Epithelial cell of prostate (primary cell): Measurements from ENCODE around the gene HOXA10.
A peak's percentile ranks its signal among the peaks of the same experiment; 100 is the strongest.

Source experiments
- DNase-seq: peaks from one replicate; pipeline ENCODE4 v3.0.0-alpha.2; 2011; ENCODE audit warnings: low read depth, low spot score
- H3K27ac ChIP-seq: fragments of 450-650 bp; 2 replicates; pipeline ENCODE4 v1.5.1; 2017; ENCODE audit warnings: mild to moderate bottlenecking

HOXA10 gene

GRCh38 chr7:27204851-27205322, 30.8 kb upstream of the HOXA10 start:
- no peak for DNase-seq
- peak overlapping the region; percentile 84 for H3K27ac ChIP-seq

- DNase-seq, result no peak
- peak overlapping the region; percentile 84 for H3K27ac ChIP-seq
Measured at GRCh38 chr7:27203964-27204594, 30.0 kb upstream of the HOXA10 start.

GRCh38 chr7:27203365-27203953, 29.3 kb upstream of the HOXA10 start:
- peak overlapping the region; percentile 84 for H3K27ac ChIP-seq
- no peak for DNase-seq

GRCh38 chr7:27202862-27203134, 28.7 kb upstream of the HOXA10 start:
- H3K27ac ChIP-seq, result peak overlapping the region; percentile 84

GRCh38 chr7:27202018-27202861, 28.1 kb upstream of the HOXA10 start:
- peak overlapping the region; percentile 84 for H3K27ac ChIP-seq
- no peak for DNase-seq

More at GRCh38 chr7:27202862-27203134, 28.7 kb upstream of the HOXA10 start:
- no peak for DNase-seq

- no peak for DNase-seq
Measured at GRCh38 chr7:27201580-27202017, 27.5 kb upstream of the HOXA10 start.

GRCh38 chr7:27200761-27201579, 26.9 kb upstream of the HOXA10 start:
- peak overlapping the region; percentile 84 for H3K27ac ChIP-seq
- DNase-seq, result no peak

More at GRCh38 chr7:27201580-27202017, 27.5 kb upstream of the HOXA10 start:
- peak overlapping the region; percentile 84 for H3K27ac ChIP-seq

GRCh38 chr7:27199849-27200760, 26.0 kb upstream of the HOXA10 start, which contains the start of gene HOXA13:
Gene HOXA13 (minus strand): TSS chr7:27200091. CDS start chr7:27200077, 14 bp downstream.
- H3K27ac ChIP-seq, result peak within 1 kb of the TSS; percentile 84
- no peak for DNase-seq

GRCh38 chr7:27198871-27199801, 25.0 kb upstream of the HOXA10 start:
- H3K27ac ChIP-seq, result peak overlapping the region; percentile 84
- no peak for DNase-seq

GRCh38 chr7:27198138-27198841, 24.2 kb upstream of the HOXA10 start:
- no peak for DNase-seq
- H3K27ac ChIP-seq, result peak overlapping the region; percentile 84

GRCh38 chr7:27197137-27198042, 23.3 kb upstream of the HOXA10 start:
- DNase-seq, result no peak
- H3K27ac ChIP-seq, result peak overlapping the region; percentile 84

GRCh38 chr7:27196287-27196767, 22.2 kb upstream of the HOXA10 start:
- H3K27ac ChIP-seq, result peak overlapping the region; percentile 86
- DNase-seq, result peak; percentile 67

GRCh38 chr7:27194686-27195379, 20.7 kb upstream of the HOXA10 start:
- no peak for DNase-seq
- peak overlapping the region; percentile 86 for H3K27ac ChIP-seq

GRCh38 chr7:27194002-27194352, 19.9 kb upstream of the HOXA10 start:
- H3K27ac ChIP-seq, result peak overlapping the region; percentile 86
- DNase-seq, result no peak

- peak overlapping the region; percentile 86 for H3K27ac ChIP-seq
Measured at GRCh38 chr7:27193335-27194001, 19.3 kb upstream of the HOXA10 start.

More at GRCh38 chr7:27193335-27194001, 19.3 kb upstream of the HOXA10 start:
- DNase-seq, result no peak
